ENCODE data around the gene THAP7.
A peak's percentile ranks its signal among the peaks of the same experiment; 100 is the strongest.

Gene THAP7

GRCh38 chr22:20992456-20993303 is 9.2 kb downstream of the THAP7 start:
- no peak for DNase-seq

GRCh38 chr22:20992056-20992442 is 9.9 kb downstream of the THAP7 start:
- no peak for DNase-seq

- no peak for DNase-seq
These were observed 10.5 kb downstream of the THAP7 start for GRCh38 chr22:20991252-20992055.

DNA sequence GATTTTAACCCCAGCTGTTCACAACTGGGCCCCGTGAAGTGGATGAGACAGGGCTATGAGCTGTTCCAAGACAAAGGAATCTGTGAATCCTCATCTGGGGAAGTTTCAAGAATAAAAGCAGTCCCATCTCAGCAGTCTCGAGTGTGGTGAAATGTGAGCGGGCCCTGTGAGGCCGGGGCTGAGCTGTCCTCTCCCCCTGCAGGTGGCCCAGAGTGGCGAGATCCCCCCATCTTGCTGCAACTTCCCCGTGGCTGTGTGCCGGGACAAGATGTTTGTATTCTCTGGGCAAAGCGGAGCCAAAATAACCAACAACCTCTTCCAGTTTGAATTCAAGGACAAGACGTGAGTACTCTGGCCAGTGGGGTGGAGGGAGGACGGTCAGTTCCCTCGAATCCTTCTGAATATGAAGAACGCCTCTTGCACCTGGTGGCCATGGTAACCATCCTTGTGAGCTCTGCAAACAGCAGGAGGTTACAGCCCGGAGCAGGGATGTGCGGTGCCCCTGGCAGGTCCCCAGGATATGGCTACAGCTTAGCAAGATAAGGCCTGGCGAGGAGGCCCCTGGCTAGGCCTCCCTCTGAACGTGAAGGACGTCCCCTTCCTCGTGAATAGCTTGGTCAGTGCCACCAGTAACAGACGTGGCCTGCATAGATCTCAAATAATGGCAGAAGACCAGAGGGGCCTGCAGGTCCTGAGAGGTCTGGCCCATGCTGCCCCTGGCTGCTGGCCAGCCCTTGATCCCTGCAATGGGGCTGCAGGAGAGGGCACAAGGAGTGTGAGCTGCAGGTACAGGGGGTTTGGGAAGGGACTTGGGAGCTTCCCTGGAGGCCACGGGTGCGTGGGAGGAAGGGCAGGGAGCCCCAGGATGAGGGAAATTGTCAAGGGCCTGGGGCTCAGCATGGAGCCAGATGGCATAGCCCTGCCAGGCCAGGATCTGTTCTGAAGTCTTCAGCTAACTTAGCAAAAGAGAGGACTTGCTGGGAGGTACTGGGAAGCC is 11.4 kb downstream of the THAP7 start:
- no peak for DNase-seq

DNA sequence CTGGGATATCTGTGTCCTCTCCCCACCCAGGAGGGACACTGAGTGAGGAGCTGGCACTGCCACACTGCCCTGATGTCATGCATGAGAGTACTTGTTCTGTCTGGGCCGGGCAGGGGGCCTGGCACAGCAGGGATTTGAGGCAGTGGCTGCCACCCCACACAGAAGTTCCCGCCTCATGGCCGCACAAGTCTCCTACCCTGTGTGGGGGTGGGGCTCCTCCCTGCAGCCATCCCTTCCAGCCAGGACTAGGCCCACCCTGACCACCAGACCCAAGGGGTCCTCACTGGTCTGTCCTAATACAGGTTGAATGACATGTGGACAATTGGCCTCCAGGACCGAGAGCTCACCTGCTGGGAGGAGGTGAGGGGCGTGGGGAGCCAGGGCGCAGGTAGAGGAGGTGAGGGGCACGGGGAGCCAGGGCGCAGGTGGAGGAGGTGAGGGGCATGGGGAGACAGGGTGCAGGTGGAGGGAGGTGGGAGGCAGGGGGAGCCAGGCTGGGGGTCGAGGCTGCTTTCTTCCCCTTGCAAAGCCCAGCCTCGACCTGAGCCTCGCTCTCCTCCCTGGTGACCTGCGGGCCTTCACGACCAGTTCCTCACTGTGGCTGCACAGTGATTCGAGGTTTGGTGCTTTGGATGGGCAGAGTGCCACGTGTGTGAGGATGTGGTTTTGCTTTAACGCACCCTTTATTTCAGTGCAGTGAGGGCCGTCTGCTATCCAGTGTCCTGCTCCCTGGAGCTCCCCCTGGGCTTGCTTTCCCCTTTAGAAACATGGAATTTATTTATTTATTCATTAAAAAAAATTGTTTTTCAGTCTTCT is 12.4 kb downstream of the THAP7 start:
- peak; percentile 41 for DNase-seq

DNA sequence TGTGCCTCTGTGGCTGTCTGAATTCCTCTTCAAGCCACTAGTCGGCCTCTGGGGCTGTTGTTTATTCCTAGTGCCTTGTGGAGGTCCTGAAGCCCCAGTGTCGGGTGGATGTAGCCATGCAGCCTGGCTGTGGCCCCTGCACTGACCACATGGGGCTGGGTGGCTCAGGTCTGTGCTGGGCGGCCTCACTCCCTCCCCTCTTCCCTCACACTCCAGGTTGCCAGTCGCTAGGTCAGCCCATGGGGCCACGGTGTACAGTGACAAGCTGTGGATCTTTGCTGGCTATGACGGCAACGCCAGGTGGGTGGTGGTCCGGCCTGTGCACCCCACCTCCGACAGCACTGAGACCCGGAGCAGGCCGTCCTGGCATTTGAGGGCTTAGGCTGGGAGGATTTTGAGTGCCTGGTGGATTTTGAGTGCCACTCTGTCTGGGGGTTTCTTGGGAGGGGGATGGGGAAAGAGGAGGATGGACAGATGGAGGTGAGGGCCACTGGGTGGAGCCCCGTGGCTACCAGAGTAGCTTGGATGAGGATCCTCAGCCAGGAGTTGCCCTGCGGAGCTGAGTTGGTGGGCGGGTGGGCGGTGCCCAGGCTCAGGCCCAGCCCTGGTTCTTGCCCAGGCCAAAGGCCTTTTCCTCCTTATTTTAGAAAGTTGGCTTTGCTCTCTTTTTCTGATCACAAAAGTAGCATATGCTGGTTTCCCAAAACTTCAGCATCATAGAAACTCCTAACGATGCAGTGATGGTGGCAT is 13.2 kb downstream of the THAP7 start:
- DNase-seq: no peak

GRCh38 chr22:20987375-20987774 is 14.5 kb downstream of the THAP7 start:
- no peak for DNase-seq

DNA sequence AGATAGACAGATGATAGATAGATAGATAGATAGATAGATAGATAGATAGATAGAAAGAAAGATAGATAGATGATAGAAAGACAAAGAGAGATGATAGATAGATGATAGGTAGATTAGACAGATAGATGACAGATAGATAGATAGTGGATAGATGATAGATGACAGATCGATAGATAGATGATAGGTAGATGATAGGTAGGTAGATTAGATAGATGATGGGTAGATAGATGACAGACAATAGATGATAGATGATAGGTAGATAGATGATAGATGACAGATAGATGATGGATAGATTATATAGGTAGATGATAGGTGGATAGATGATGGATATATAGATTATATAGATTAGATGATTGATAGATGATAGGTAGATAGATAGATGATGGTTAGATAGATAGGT is 15.6 kb downstream of the THAP7 start:
- no peak for DNase-seq

- no peak for DNase-seq
These were observed 16.2 kb downstream of the THAP7 start for GRCh38 chr22:20985720-20986119.

DNA sequence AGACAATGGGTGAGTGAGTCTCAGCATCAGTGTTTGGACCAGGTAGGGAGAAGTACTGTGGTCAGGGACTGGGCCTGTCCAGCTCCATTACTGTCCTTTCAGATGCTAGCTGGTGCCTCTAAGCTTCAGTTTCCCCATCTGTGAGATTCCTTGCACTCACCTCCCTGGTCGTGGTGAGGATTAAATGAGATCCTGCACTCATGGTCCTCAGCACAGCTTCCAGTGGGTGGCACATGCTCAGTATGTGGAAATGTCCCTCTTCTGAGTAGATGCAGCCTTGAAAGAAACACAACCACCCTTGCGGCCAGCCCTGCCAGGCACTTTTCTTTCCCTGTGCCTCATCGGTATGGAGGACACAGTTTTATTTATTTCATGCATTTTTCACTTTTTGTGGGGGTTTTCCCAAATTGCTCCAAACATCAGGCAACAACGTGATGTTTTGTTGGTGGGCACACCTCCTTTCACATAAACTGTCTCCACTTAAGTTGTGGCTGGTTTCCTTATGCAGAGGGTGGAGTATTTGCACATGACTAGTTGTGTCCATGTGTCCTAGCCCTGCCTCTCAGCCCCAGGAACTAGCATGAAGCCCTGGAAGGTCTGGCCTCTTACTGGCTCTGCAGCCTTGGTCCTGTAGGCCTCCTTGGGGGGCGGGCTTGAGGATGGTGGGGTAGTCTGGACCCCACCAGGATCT is 18.7 kb downstream of the THAP7 start:
- DNase-seq: no peak

- no peak for DNase-seq
These were observed 19.4 kb downstream of the THAP7 start for GRCh38 chr22:20982563-20982882.

GRCh38 chr22:20981787-20982562 is 19.9 kb downstream of the THAP7 start, which contains the start of gene LZTR1:
LZTR1 (plus strand) TSS chr22:20982297; CDS start chr22:20982372, 75 bp downstream.
- DNase-seq: peak; percentile 93

- DNase-seq: no peak
These were observed 20.8 kb downstream of the THAP7 start for GRCh38 chr22:20980938-20981722.

DNA sequence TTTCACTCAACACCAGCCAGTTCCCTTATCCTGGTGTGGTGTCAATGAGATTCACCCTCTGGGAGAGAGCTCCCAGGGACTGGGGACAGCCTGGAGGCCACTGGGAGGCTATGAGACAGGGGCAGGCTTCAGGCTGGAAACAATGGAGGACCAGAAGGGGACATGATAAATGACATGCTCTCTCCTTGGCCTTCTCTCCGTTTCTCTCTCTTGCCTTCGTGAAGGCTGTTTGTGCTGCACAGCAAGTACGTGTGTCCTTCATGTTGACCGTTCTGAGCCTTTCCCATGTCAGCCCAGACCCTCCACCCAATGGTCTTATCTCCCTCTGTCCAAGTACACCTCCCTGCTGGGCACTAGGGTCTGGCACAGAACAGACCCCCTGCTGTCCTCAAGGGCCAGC is 21.4 kb downstream of the THAP7 start:
- no peak for DNase-seq

GRCh38 chr22:20979940-20980453 is 21.9 kb downstream of the THAP7 start:
- no peak for DNase-seq

DNA sequence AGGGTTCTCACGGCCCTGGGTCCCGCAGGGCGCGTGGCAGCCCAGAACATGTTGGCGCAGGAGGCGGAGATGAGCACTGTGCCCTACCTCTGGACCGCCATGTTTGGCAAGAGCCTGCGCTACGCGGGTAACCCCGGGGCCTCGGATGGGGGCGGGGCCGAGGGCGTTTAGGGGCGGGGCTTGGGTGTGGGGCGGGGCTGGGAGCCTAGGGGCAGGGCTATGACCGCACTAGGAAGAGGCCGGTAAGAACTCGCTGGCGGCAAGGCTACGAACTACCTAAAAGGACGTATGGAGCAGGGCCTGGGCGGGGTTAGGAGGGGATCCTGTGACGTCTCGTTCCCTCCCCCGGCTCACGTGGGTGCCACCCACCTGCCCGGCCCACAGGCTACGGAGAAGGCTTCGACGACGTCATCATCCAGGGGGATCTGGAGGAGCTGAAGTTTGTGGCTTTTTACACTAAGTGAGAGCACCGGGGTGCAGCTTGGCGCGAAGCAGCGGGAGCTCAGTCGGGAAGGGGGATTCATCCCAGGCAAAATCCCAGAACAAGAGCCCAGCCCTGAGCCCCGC is 22.6 kb downstream of the THAP7 start:
- DNase-seq: peak; percentile 96

GRCh38 chr22:20978419-20978818 is 23.5 kb downstream of the THAP7 start:
- DNase-seq: no peak

DNA sequence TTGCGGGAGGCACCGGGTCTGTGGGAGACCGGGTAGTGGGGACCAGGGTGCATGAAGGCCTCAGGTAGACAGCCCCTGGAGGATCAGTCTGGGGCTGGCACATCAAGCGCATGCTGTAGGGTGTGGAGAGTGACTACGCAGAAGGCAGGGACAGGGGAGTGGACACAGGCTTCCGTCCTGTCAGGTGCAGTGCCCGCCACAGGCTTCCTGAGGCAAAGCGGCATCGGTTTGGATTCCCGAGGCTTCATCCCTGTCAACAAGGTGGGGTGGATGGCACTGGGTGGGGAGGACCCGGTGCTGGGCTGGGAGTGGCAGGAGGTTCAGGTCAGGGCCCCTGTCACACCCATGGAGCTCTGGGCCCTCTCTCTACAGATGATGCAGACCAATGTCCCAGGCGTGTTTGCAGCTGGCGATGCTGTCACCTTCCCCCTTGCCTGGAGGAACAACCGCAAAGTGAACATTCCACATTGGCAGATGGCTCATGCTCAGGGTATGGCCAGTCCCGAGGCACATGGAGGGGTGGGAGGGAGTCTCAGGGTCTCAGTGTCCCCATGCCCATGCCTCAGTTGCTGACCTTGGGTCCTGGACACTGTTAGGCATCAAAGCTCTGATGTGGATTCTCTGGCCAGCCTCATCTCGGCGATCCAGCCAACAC is 24.3 kb downstream of the THAP7 start:
- no peak for DNase-seq
